ENCODE results near the gene TBC1D14. TPM values are rescaled to one million over a fixed set of nuclear protein-coding genes. Genes with fewer than 3 reads are reported as not detected.

TBC1D14 gene
- total RNA-seq, 1 experiment from 2014 or later: 50.2 TPM

DNA sequence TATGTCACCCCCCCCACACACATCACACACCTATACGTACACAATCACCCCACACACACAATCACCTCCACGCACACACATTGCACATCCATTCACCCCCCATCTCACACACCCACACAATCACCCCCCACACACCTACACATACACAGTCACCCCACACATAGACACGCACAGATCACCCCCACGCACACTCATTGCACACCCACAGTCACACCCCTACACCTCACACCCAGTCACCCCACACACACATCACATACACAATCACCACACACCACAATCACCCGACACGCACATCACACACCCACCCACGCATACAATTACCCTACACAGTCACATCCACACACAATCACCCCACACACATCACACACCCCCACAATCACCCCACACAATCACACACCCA lies 117.7 kb downstream of the TBC1D14 start:
- TF ChIP-seq, protein P1, sequence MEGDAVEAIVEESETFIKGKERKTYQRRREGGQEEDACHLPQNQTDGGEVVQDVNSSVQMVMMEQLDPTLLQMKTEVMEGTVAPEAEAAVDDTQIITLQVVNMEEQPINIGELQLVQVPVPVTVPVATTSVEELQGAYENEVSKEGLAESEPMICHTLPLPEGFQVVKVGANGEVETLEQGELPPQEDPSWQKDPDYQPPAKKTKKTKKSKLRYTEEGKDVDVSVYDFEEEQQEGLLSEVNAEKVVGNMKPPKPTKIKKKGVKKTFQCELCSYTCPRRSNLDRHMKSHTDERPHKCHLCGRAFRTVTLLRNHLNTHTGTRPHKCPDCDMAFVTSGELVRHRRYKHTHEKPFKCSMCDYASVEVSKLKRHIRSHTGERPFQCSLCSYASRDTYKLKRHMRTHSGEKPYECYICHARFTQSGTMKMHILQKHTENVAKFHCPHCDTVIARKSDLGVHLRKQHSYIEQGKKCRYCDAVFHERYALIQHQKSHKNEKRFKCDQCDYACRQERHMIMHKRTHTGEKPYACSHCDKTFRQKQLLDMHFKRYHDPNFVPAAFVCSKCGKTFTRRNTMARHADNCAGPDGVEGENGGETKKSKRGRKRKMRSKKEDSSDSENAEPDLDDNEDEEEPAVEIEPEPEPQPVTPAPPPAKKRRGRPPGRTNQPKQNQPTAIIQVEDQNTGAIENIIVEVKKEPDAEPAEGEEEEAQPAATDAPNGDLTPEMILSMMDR (conservative IDR thresholded peaks at IDR 0.05): no peak
- no peak overlapping the region for H3K56ac ChIP-seq (ENCODE audit: insufficient read length, low read depth, low read length)
- H2BK5ac ChIP-seq (ENCODE audit: insufficient read length, low read length): no peak overlapping the region
- H2AFZ ChIP-seq (ENCODE audit: low read length): no peak overlapping the region
- Mint-ChIP-seq H3K4me3 (no peak overlapping the region), H3K9me3 (no peaks in the 10 kb centered on the region; a peak in 1 of 5 replicates), H3K4me1 (peaks cover 0 to 13% of the 10 kb centered on the region in 2 experiments; a peak in 2 of 4 replicates), H3K27me3 (ENCODE audit: low read depth) (no peaks in the 10 kb centered on the region), H3K27ac (no peak overlapping the region), H3K36me3 (ENCODE audit: insufficient read depth in 1 of 3, low read depth in 3 of 3) (peaks cover 28 to 69% (median 65%) of the 10 kb centered on the region in 3 experiments)
- H3K27me3 ChIP-seq (ENCODE audit: insufficient read depth, low read length): no peaks in the 10 kb centered on the region
- H3K14ac ChIP-seq (ENCODE audit: insufficient read depth, low read length): no peak overlapping the region
- H3K79me1 ChIP-seq (ENCODE audit: insufficient read depth, low read depth, low read length, poor library complexity, severe bottlenecking): no peaks in the 10 kb centered on the region
- H3K9me3 ChIP-seq (ENCODE audit: control insufficient read depth, low read depth, low read length): no peaks in the 10 kb centered on the region
- H4K20me1 ChIP-seq (ENCODE audit: control insufficient read depth, insufficient read depth, insufficient read length): no peaks in the 10 kb centered on the region
- no peak overlapping the region for H3T11ph ChIP-seq (ENCODE audit: low read length)
- H3K4me2 ChIP-seq (ENCODE audit: insufficient read depth, insufficient read length, low read length): no peak overlapping the region
- no peak overlapping the region for H2BK120ac ChIP-seq (ENCODE audit: low read depth, low read length, poor library complexity, severe bottlenecking)
- no peak overlapping the region for H2AK5ac ChIP-seq (ENCODE audit: insufficient read length, low read length)
- no peak overlapping the region for H4K91ac ChIP-seq (ENCODE audit: insufficient read length, low read depth, low read length)
- no peak overlapping the region for H2BK20ac ChIP-seq (ENCODE audit: low read depth, low read length, poor library complexity, severe bottlenecking)
- no peaks in the 10 kb centered on the region; the same call in 1 of the 2 replicates for H3K4me1 ChIP-seq (ENCODE audit: insufficient read depth, low read length)
- WGBS (ENCODE audit: extremely low coverage, insufficient read length, low lambda C conversion rate): 100% methylated on average over 5 of the region's 7 CpGs
- H3K18ac ChIP-seq (ENCODE audit: insufficient read length, low read depth, low read length): no peak overlapping the region
- no peak overlapping the region for H3K23ac ChIP-seq (ENCODE audit: insufficient read length, low read depth, low read length)
- no peaks in the 10 kb centered on the region for H3K23me2 ChIP-seq (ENCODE audit: insufficient read length, low read depth, low read length, poor library complexity, severe bottlenecking)
- H2BK15ac ChIP-seq (ENCODE audit: low read depth, low read length): no peak overlapping the region
- no peak overlapping the region for H3K27ac ChIP-seq (ENCODE audit: insufficient read length, low read depth, low read length)
- no peaks in the 10 kb centered on the region for H3K79me2 ChIP-seq (ENCODE audit: insufficient read depth, low read length)
- no peak overlapping the region for H4K5ac ChIP-seq (ENCODE audit: insufficient read length, low read depth, low read length)
- no peak overlapping the region for H3K4ac ChIP-seq (ENCODE audit: low read depth, low read length)
- no peak overlapping the region for H2BK12ac ChIP-seq (ENCODE audit: insufficient read length, low read depth, low read length)
- no peak overlapping the region for H4K8ac ChIP-seq (replicated peaks; ENCODE audit: insufficient read length, low read depth, low read length)
- no peak for DNase-seq
- H3K9ac ChIP-seq (ENCODE audit: extremely low read depth, insufficient read length, low read length): no peak overlapping the region
